DOHH2 (cell line): Measurements from ENCODE around the gene ADAM8.

ENCODE experiments used
- H3F3A ChIP-seq: fragments of 200-600 bp; sonication (generic), shearing (Covaris generic); 2 replicates; pipeline ENCODE4 v1.6.0; 2016; ENCODE audit warnings: antibody characterized with exemption, mild to moderate bottlenecking; ENCODE audit not compliant: control insufficient read depth, insufficient read depth
- H3K27ac ChIP-seq: fragments of 200-600 bp; sonication (generic); 2 replicates; pipeline ENCODE4 v1.5.1; 2014; ENCODE audit warnings: low read depth, mild to moderate bottlenecking, low read length, moderate library complexity
- H3K27me3 ChIP-seq: fragments of 200-600 bp; sonication (generic); 2 replicates; pipeline ENCODE4 v1.6.1; 2014; ENCODE audit warnings: mild to moderate bottlenecking, low read length, mixed read lengths; ENCODE audit not compliant: control insufficient read depth
- H3K36me3 ChIP-seq: fragments of 200-600 bp; sonication (generic); 2 replicates; pipeline ENCODE4 v1.6.1; 2014; ENCODE audit warnings: mild to moderate bottlenecking, low read length, moderate library complexity, mixed read lengths; ENCODE audit not compliant: control insufficient read depth
- H3K4me1 ChIP-seq: fragments of 200-600 bp; sonication (generic); 2 replicates; pipeline ENCODE4 v1.6.1; 2014; ENCODE audit warnings: mild to moderate bottlenecking, low read length, mixed read lengths; ENCODE audit not compliant: control insufficient read depth
- H3K4me2 ChIP-seq: fragments of 200-600 bp; sonication (generic); 2 replicates; pipeline ENCODE4 v1.6.0; 2014; ENCODE audit warnings: mild to moderate bottlenecking, low read length, moderate library complexity
- H3K4me3 ChIP-seq: fragments of 200-600 bp; sonication (generic); 2 replicates; pipeline ENCODE4 v1.5.1; 2014; ENCODE audit warnings: mild to moderate bottlenecking, low read length, mixed read lengths
- H3K79me2 ChIP-seq: fragments of 200-600 bp; sonication (generic); 2 replicates; pipeline ENCODE4 v1.6.1; 2014; ENCODE audit warnings: mild to moderate bottlenecking, low read length, mixed read lengths; ENCODE audit not compliant: control insufficient read depth
- H3K9me2 ChIP-seq: fragments of 200-600 bp; sonication (generic); replicated peaks from 2 replicates; pipeline ENCODE4 v1.6.1; 2014; ENCODE audit warnings: mild to moderate bottlenecking, low read length, mixed read lengths; ENCODE audit not compliant: control insufficient read depth
- H3K9me3 ChIP-seq: fragments of 200-600 bp; sonication (generic); 2 replicates; pipeline ENCODE4 v1.6.1; 2014; ENCODE audit warnings: antibody characterized with exemption, low read length, mixed read lengths; ENCODE audit not compliant: control insufficient read depth, insufficient read depth
- H4K20me1 ChIP-seq: fragments of 200-600 bp; sonication (generic); 2 replicates; pipeline ENCODE4 v1.6.0; 2014; ENCODE audit warnings: low read depth, mild to moderate bottlenecking, antibody characterized with exemption, low read length, moderate library complexity; ENCODE audit not compliant: control insufficient read depth, insufficient read depth
- CTCF ChIP-seq: fragments of 200-600 bp; sonication (generic); IDR thresholded peaks from one replicate; pipeline ENCODE4 v1.5.1; 2014; ENCODE audit warnings: antibody characterized with exemption, mild to moderate bottlenecking, low read depth, low read length; ENCODE audit not compliant: poor library complexity, severe bottlenecking
- EZH2phosphoT487 ChIP-seq: fragments of 200-600 bp; sonication (generic); IDR thresholded peaks from 2 replicates; pipeline ENCODE4 v1.6.1; 2017; ENCODE audit warnings: borderline replicate concordance, mild to moderate bottlenecking, antibody characterized with exemption, low read length, moderate library complexity, mixed read lengths

Gene ADAM8

GRCh38 chr10:133312016-133312768, 35.5 kb upstream of the ADAM8 start:
- Histone ChIP-seq H3K36me3 (peaks cover 39% of the 10 kb centered on the region), H3K4me2 (no peak overlapping the region)

GRCh38 chr10:133311570-133311969, 34.9 kb upstream of the ADAM8 start:
- Histone ChIP-seq H3K4me3 (no peak overlapping the region), H3K9me2 (no peaks in the 10 kb centered on the region), H3K27ac (no peak overlapping the region), H3F3A (no peaks in the 10 kb centered on the region), H3K9me3 (no peaks in the 10 kb centered on the region), H3K4me1 (peaks cover 21% of the 10 kb centered on the region), H3K79me2 (peaks cover 27% of the 10 kb centered on the region), H4K20me1 (peaks cover 16% of the 10 kb centered on the region), H3K36me3 (peaks cover 39% of the 10 kb centered on the region), H3K4me2 (no peak overlapping the region), H3K27me3 (no peaks in the 10 kb centered on the region)
- no peak for TF ChIP-seq CTCF
- TF ChIP-seq EZH2phosphoT487: no peak

More at GRCh38 chr10:133312016-133312768, 35.5 kb upstream of the ADAM8 start:
- peaks cover 20% of the 10 kb centered on the region for H3K79me2 ChIP-seq
- no peaks in the 10 kb centered on the region for H3K9me3 ChIP-seq
- no peaks in the 10 kb centered on the region for H3K27me3 ChIP-seq
- TF ChIP-seq EZH2phosphoT487 (no peak), CTCF (no peak)
- no peaks in the 10 kb centered on the region for H3F3A ChIP-seq
- H3K9me2 ChIP-seq: no peaks in the 10 kb centered on the region
- H3K4me1 ChIP-seq: peaks cover 17% of the 10 kb centered on the region
- no peak overlapping the region for H3K4me3 ChIP-seq
- no peak overlapping the region for H3K27ac ChIP-seq
- H4K20me1 ChIP-seq: peaks cover 11% of the 10 kb centered on the region

GRCh38 chr10:133310789-133311188, 34.1 kb upstream of the ADAM8 start:
- Histone ChIP-seq H3K4me2 (no peak overlapping the region), H3K4me1 (peaks cover 21% of the 10 kb centered on the region), H3K36me3 (peaks cover 39% of the 10 kb centered on the region), H3K9me3 (no peaks in the 10 kb centered on the region), H3K27me3 (no peaks in the 10 kb centered on the region), H3K4me3 (no peak overlapping the region), H3K9me2 (no peaks in the 10 kb centered on the region), H3F3A (no peaks in the 10 kb centered on the region), H3K79me2 (peaks cover 34% of the 10 kb centered on the region), H4K20me1 (peaks cover 16% of the 10 kb centered on the region), H3K27ac (no peak overlapping the region)
- TF ChIP-seq CTCF: no peak
- TF ChIP-seq EZH2phosphoT487: no peak
